HepG2 (cell line): ENCODE results near the gene STX5. TPM values are rescaled to one million over a fixed set of nuclear protein-coding genes. Genes with fewer than 3 reads are reported as not detected.

Experiments used
- ATAC-seq: fragments of 200-7000 bp; cut with Tn5 transposase; 3 replicates; pipeline ENCODE4 v1.9.1; 2020; ENCODE audit warnings: mild to moderate bottlenecking, moderate library complexity
- BruUV-seq: library from RNA; stranded (reverse); fragments of 400-500 nt; replicated peaks from 2 replicates; lab custom pipeline; 2021; lab: Mats Ljungman, UMichigan
- CTCF ChIA-PET: fragments of 300-600 bp; formaldehyde crosslinking; extraction: SDS; loops from one replicate; lab custom pipeline; 2021; ENCODE audit warnings: low total read pairs, inconsistent platforms, low intra/inter-chr PET ratio; lab: Yijun Ruan, JAX
- POLR2A ChIA-PET: fragments of 350-600 bp; sonication (Branson Sonifier 250); formaldehyde crosslinking; loops from one replicate; lab custom pipeline; 2020; ENCODE audit warnings: antibody characterized with exemption, inconsistent platforms; lab: Yijun Ruan, JAX
- DNase-seq: peaks from one replicate; pipeline ENCODE4 v3.0.0-alpha.2; 2015; ENCODE audit warnings: low spot score
- FAIRE-seq: peaks from 3 replicates; lab custom pipeline; 2011; peaks lifted over from hg19 to GRCh38; lab: Jason Lieb, UNC
- H2AFZ ChIP-seq: one replicate; pipeline ENCODE4 v1.6.1; 2011; ENCODE audit warnings: low read length, inconsistent platforms
- H3K27ac ChIP-seq: fragments of 300-600 bp; 3 replicates; pipeline ENCODE4 v1.8.0; 2011; ENCODE audit warnings: mixed run types, mild to moderate bottlenecking, mixed read lengths, low read length, inconsistent platforms; ENCODE audit not compliant: insufficient read depth; ENCODE audit errors: extremely low read length
- H3K27me3 ChIP-seq, 2 experiments: fragments of 200-600 bp in 1 of 2; 2 replicates in 1 of 2; 3 replicates in 1 of 2; pipeline versions ENCODE4 v1.6.0 to v1.8.0; 2011; ENCODE audit warnings: low read length in 2 of 2, mild to moderate bottlenecking in 2 of 2, moderate library complexity in 2 of 2, inconsistent platforms in 1 of 2; ENCODE audit not compliant: insufficient read depth in 2 of 2, control insufficient read depth in 1 of 2
- H3K36me3 ChIP-seq, 2 experiments: fragments of 200-600 bp in 1 of 2; replicated peaks in 1 of 2; 2 replicates in 1 of 2; 3 replicates in 1 of 2; pipeline versions ENCODE4 v1.5.1 to v1.8.0; 2011; ENCODE audit warnings: low read length in 2 of 2, inconsistent platforms in 1 of 2; ENCODE audit not compliant: insufficient read depth in 2 of 2, control insufficient read depth in 1 of 2
- H3K4me1 ChIP-seq: 2 replicates; pipeline ENCODE4 v1.5.1; 2012; ENCODE audit warnings: low read length, inconsistent platforms; ENCODE audit not compliant: insufficient read depth
- H3K4me2 ChIP-seq: 2 replicates; pipeline ENCODE4 v1.6.0; 2011; ENCODE audit warnings: low read depth, low read length, inconsistent platforms
- H3K4me3 ChIP-seq, 3 experiments: fragments of 200-600 bp in 1 of 3; sonication (generic), shearing (Covaris generic) in 1 of 3; replicated peaks in 1 of 3; 2 replicates each; pipeline ENCODE4 v1.5.1; 2011 to 2016; ENCODE audit warnings: low read length in 3 of 3, inconsistent platforms in 2 of 3, low read depth in 2 of 3, mild to moderate bottlenecking in 2 of 3, control low read depth in 1 of 3, mixed read lengths in 1 of 3; ENCODE audit not compliant: insufficient read depth in 1 of 3
- H3K79me2 ChIP-seq: one replicate; pipeline ENCODE4 v1.6.1; 2011; ENCODE audit warnings: low read length, inconsistent platforms; ENCODE audit not compliant: insufficient read depth
- H3K9ac ChIP-seq: 2 replicates; pipeline ENCODE4 v1.6.0; 2011; ENCODE audit warnings: mild to moderate bottlenecking, low read depth, low read length, inconsistent platforms; ENCODE audit not compliant: insufficient read depth
- H3K9me3 ChIP-seq: 2 replicates; pipeline ENCODE4 v1.5.1; 2012; ENCODE audit warnings: mild to moderate bottlenecking, low read length
- H4K20me1 ChIP-seq: 2 replicates; pipeline ENCODE4 v1.6.0; 2011; ENCODE audit warnings: inconsistent platforms, mild to moderate bottlenecking, low read length, moderate library complexity; ENCODE audit not compliant: insufficient read depth
- FIP1L1 ChIP-seq: fragments of 200-400 bp; formaldehyde crosslinking; IDR thresholded peaks from 2 replicates; pipeline ENCODE4 v1.6.1; 2018; ENCODE audit warnings: low read depth, mild to moderate bottlenecking, low read length, moderate library complexity, borderline replicate concordance; ENCODE audit not compliant: insufficient read depth
- NFKB2 ChIP-seq: sonication (generic); formaldehyde crosslinking; IDR thresholded peaks from 2 replicates; pipeline ENCODE4 v1.4.0; 2020; ENCODE audit warnings: missing genetic modification reagents, borderline replicate concordance
- PBX3 ChIP-seq: sonication (generic); formaldehyde crosslinking; IDR thresholded peaks from 2 replicates; pipeline ENCODE4 v1.8.1; 2023; ENCODE audit warnings: missing genetic modification reagents, inconsistent platforms, borderline replicate concordance
- ZNF362 ChIP-seq: sonication (generic); formaldehyde crosslinking; IDR thresholded peaks from 2 replicates; pipeline ENCODE4 v1.4.0; 2020; ENCODE audit warnings: missing genetic modification reagents, mild to moderate bottlenecking, borderline replicate concordance
- ZNF747 ChIP-seq: sonication (generic); formaldehyde crosslinking; IDR thresholded peaks from 2 replicates; pipeline ENCODE4 v1.8.1; 2023; ENCODE audit warnings: missing genetic modification reagents, mild to moderate bottlenecking, borderline replicate concordance
- ZNF816 ChIP-seq: sonication (generic); formaldehyde crosslinking; IDR thresholded peaks from 2 replicates; pipeline ENCODE4 v1.8.0; 2022; ENCODE audit warnings: missing genetic modification reagents, mild to moderate bottlenecking, borderline replicate concordance
- WGBS: methylation state at CpG from one replicate; pipeline ENCODE4 v1.1.6; 2017; ENCODE audit warnings: low lambda C conversion rate; 5-methylcytosine and 5-hydroxymethylcytosine counted together
- in situ Hi-C: cut with HindIII; loops from 2 replicates; pipeline ENCODE4 v1.10.0; 2017; ENCODE audit warnings: low pct_unique_long_range_greater_than_20kb; ENCODE audit not compliant: extremely low pct_ligation_motif_present
- intact Hi-C: fragments of 100-400 bp; cut with micrococcal nuclease; formaldehyde crosslinking; loops from one replicate; pipeline ENCODE4 v1.10.0; 2022; ENCODE audit not compliant: unreplicated experiment
- polyA plus RNA-seq, 8 experiments: library from polyadenylated mRNA; depleted of rRNA in 3 of 8; stranded (reverse) in 7 of 8; unstranded in 1 of 8; fragments of >200 nt; fragmentation: Illumina TruSeq in 4 of 8; extraction: Trizol in 4 of 8; gene quantifications; 2 replicates each; pipeline versions ENCODE4 v1.2.1 to v1.2.3, GENCODE V29; 2011 to 2016; ENCODE audit warnings: low read depth in 4 of 8, missing spikeins in 1 of 8, mixed read lengths in 1 of 8; ENCODE audit not compliant: insufficient read depth in 1 of 8
- total RNA-seq, 5 experiments: library from RNA; depleted of rRNA; stranded (reverse); fragments of >200 nt; fragmentation: Illumina TruSeq; extraction: Trizol; gene quantifications; 2 replicates each; pipeline ENCODE4 v1.2.3, GENCODE V29; 2016; ENCODE audit warnings: low read depth in 1 of 5

STX5 gene
- total and polyA plus RNA-seq, 2 of the 13 experiments (the other 11 are each of a cell fraction or from before 2014, with no cell fraction given) = 26.9 to 30.0 TPM

GRCh38 chr11:62858201-62858600, 26.4 kb upstream of the STX5 start (continued):
- TF ChIP-seq PBX3 (CRISPR knock-in tag) (no peak), FIP1L1 (no peak), ZNF747 (CRISPR knock-in tag) (no peak)
- TF ChIP-seq, all 625 proteins: peak for 10

GRCh38 chr11:62857541-62857982, 25.7 kb upstream of the STX5 start:
- intact Hi-C loops (no loop called here), in situ Hi-C loops (no loop called here)
- H3K4me2 ChIP-seq = peak overlapping the region; percentile 97
- 23% methylated on average over 2 of the region's 2 CpGs for WGBS
- ATAC-seq (no peak), DNase-seq (no peak), FAIRE-seq (no peak)
- H3K36me3 ChIP-seq = peaks cover 7 to 25% of the 10 kb centered on the region in 2 experiments; a peak in 4 of 5 replicates
- TF ChIP-seq ZNF816 (CRISPR knock-in tag) = 0 out of 2 replicates have a peak, but pooled peaks have one; percentile 23
- TF ChIP-seq NFKB2 (CRISPR knock-in tag) = no peak
- peak; percentile 49; the same call in 1 of the 2 replicates for TF ChIP-seq ZNF362 (CRISPR knock-in tag)
- H2AFZ ChIP-seq = no peak overlapping the region
- H3K9ac ChIP-seq = peak overlapping the region; percentile 99
- peaks cover 28% of the 10 kb centered on the region for H4K20me1 ChIP-seq
- H3K27ac ChIP-seq = peak overlapping the region; percentile 91
- H3K4me1 ChIP-seq = peaks cover 77% of the 10 kb centered on the region
- no TSS peak for BruUV-seq
- ChIA-PET POLR2A (interaction anchor here (0.6 to 9.4 kb wide), 14 partner anchors 13 to 186 kb away, joined by 3 to 362 read pairs (median 14); partner anchors contain the start of genes HNRNPUL2, LBHD1, SLC3A2 and STX5), CTCF (no interaction called here)
- peak overlapping the region; percentile 59 to 86 (median 78); a peak in 5 of 6 replicates for H3K4me3 ChIP-seq
- H3K27me3 ChIP-seq = no peaks in the 10 kb centered on the region; a peak in 1 of 5 replicates
- no peaks in the 10 kb centered on the region for H3K9me3 ChIP-seq
- peaks cover 73% of the 10 kb centered on the region for H3K79me2 ChIP-seq
